ENCODE results near the gene TSEN54. TPM values are rescaled to one million over a fixed set of nuclear protein-coding genes. Genes with fewer than 3 reads are reported as not detected.

The TSEN54 gene
- polyA plus RNA-seq, 1 experiment, result 17.9 TPM

DNA sequence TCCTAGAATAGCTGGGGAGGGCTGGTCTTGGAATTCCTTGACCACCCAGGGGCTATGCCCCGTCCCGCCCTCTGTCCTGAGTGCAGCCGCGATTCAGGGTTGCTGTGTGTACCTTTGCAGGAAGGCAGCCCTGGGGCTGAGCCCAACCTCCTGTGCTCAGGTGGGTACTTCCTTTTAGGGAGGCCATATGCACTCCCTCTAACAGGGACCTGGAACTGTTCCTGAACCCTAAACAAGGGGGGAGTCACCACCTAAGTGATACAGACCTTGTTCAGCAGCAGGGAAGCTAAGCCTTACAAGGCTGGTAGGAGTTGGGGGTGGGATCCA lies 33.8 kb downstream of the TSEN54 start:
- TF ChIP-seq, protein P1, sequence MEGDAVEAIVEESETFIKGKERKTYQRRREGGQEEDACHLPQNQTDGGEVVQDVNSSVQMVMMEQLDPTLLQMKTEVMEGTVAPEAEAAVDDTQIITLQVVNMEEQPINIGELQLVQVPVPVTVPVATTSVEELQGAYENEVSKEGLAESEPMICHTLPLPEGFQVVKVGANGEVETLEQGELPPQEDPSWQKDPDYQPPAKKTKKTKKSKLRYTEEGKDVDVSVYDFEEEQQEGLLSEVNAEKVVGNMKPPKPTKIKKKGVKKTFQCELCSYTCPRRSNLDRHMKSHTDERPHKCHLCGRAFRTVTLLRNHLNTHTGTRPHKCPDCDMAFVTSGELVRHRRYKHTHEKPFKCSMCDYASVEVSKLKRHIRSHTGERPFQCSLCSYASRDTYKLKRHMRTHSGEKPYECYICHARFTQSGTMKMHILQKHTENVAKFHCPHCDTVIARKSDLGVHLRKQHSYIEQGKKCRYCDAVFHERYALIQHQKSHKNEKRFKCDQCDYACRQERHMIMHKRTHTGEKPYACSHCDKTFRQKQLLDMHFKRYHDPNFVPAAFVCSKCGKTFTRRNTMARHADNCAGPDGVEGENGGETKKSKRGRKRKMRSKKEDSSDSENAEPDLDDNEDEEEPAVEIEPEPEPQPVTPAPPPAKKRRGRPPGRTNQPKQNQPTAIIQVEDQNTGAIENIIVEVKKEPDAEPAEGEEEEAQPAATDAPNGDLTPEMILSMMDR (IDR thresholded peaks at IDR 0.05; ENCODE audit: insufficient read depth, low read depth, low read length), result no peak
- Histone ChIP-seq H3K27me3 (ENCODE audit: control insufficient read depth, insufficient read depth, low read length) (no peaks in the 10 kb centered on the region), H3K36me3 (ENCODE audit: control insufficient read depth, insufficient read depth, low read length) (no peaks in the 10 kb centered on the region), H3K4me3 (ENCODE audit: low read depth, low read length) (no peak overlapping the region)
- ChIA-PET POLR2A (no interaction called here), CTCF (no interaction called here)
- no peak for DNase-seq (ENCODE audit: low read depth)

DNA sequence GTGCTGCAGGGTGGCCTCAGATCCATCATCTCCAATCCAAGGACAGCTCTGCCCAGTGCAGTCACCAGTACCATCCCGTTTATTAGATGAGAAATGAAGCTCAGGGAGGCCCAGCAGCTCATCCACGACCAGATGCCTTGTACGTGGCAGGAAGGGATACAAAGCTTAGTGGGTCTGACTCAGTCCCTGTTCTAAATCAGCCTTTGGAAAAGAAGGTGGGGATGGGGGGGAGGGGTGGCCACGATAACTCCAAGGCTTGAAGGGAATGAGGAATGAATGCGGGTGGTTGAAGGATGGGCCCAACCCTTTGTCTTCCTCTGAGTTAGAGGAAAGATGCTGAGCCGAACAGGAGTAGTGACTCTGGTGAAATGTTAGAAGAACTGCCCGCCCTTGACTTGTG lies 34.9 kb downstream of the TSEN54 start:
- CTCF ChIA-PET, result interaction anchor here (1.5 to 2.2 kb wide), 2 partner anchors 8 to 35 kb away, joined by 3 to 9 read pairs; partner anchors contain the start of gene TSEN54
- TF ChIP-seq, protein P1 (IDR thresholded peaks at IDR 0.05; ENCODE audit: insufficient read depth, low read depth, low read length), result no peak
- no peak overlapping the region for H3K4me3 ChIP-seq (ENCODE audit: low read depth, low read length)
- no peaks in the 10 kb centered on the region for H3K27me3 ChIP-seq (ENCODE audit: control insufficient read depth, insufficient read depth, low read length)
- H3K36me3 ChIP-seq (ENCODE audit: control insufficient read depth, insufficient read depth, low read length), result no peaks in the 10 kb centered on the region
- POLR2A ChIA-PET, result no interaction called here
- no peak for DNase-seq (ENCODE audit: low read depth)

DNA sequence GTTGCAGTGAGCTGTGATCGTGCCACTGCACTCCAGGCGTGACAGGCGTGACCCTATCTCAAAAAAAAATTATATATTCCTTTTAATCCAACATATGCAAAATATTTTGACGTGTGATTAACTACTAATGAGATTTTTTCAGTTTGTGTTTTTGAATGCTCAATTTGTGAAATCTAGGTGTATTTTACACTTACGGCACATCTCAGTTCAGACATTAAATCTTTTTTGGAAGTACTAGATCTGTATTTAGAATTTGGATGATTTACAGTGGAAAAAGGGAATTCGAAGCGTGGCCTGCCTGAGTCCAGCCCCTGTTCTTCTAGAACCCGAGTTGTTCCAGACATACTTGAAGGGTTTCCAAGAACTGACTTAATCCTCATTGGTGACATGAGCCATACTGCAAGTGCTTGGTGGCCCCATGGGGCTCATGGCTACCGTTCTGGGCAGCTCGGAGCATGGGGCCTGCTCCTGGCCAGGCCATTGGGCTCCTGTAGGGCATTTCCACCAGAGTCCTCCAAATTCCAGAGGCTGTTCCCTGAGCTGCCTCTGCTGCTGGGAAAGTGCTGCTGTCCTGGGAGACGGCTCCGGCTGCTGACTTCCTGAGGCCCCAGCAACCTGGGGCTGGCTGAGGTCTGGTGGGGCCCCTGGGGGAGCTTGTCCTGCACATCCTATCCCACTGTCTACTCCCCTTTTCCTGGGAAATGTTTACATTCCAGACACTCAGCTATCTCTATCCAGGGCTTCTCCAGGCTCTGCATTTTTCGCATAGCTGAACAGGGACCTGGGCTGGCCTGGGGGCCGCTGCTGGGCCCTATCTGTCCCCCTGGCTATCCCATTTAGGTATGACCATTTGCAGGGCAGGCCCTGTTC lies 36.3 kb downstream of the TSEN54 start:
- DNase-seq (ENCODE audit: low read depth), result no peak
- Histone ChIP-seq H3K4me3 (ENCODE audit: low read depth, low read length) (no peak overlapping the region), H3K27me3 (ENCODE audit: control insufficient read depth, insufficient read depth, low read length) (no peaks in the 10 kb centered on the region), H3K36me3 (ENCODE audit: control insufficient read depth, insufficient read depth, low read length) (no peaks in the 10 kb centered on the region)
- ChIA-PET CTCF (interaction anchor here (0.6 to 2.2 kb wide), 5 partner anchors 10 to 477 kb away, joined by 3 to 9 read pairs (median 3); partner anchors contain the start of gene TSEN54), POLR2A (no interaction called here)
- TF ChIP-seq, protein P1 (IDR thresholded peaks at IDR 0.05; ENCODE audit: insufficient read depth, low read depth, low read length), result no peak

DNA sequence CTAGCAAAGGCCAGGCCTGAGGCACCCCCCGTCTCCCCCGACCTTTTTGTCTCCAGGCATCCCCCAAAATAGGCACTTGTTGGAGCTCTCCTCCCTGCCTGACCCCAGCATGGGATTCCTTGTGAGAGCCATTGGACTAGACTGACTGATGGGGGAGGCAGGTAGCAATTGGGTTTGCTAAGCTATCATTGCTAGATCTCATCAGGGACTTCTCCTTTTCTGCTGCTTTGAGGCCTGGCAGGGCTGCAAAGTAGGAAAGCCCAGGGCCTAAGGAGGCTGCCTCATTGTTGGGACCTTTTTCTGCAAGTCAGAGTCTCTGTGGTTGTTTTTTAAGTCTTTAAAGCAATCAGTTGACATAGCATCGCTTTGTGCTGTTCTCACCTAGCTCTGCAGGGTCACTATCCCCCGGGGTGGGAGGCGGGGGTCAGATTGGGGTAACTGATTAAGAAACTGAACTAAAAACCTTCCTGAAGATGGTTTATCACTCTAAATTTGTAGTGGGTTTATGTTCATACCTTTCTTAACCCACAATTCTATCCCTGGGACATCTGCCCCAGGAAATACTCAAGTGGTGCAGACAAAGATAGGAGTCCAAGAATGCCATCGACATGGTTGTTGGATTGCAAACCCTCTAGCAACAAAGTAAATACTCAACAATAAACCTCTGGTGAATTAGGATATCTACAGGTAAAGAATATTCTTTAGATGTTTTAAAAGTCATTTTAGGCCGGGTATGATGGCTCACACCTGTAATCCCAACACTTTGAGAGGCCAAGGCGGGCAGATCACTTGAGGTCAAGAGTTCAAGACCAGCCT lies 37.2 kb downstream of the TSEN54 start:
- TF ChIP-seq, protein P1 (IDR thresholded peaks at IDR 0.05; ENCODE audit: insufficient read depth, low read depth, low read length), result no peak
- DNase-seq (ENCODE audit: low read depth), result no peak
- ChIA-PET POLR2A (no interaction called here), CTCF (interaction anchor here (1.0 to 2.2 kb wide), 2 partner anchors 11 to 196 kb away, joined by 3 to 9 read pairs; no protein-coding TSS in a partner anchor)
- Histone ChIP-seq H3K36me3 (ENCODE audit: control insufficient read depth, insufficient read depth, low read length) (no peaks in the 10 kb centered on the region), H3K4me3 (ENCODE audit: low read depth, low read length) (no peak overlapping the region), H3K27me3 (ENCODE audit: control insufficient read depth, insufficient read depth, low read length) (no peaks in the 10 kb centered on the region)

DNA sequence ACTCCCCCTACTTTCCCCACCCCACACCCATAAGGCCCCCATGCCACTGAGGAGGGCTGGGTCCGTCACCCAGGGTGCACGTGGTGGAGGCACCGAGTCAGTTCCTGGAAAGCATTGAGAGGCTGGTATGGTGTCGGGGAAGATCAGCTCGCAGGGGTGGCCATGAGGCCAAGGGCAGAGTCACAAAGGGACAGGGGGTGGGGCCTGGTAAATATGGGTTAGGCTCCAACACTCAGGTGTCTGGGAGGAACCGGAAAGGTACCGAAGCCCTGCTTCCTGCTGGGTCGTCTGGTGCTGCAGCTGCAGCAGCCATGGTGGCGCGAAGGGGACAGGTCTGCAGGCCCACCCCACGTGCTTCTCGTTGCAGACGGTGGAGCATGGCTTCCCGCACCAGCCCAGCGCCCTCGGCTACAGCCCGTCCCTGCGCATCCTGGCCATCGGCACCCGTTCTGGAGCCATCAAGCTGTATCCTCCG lies 39.4 kb downstream of the TSEN54 start:
- H3K36me3 ChIP-seq (ENCODE audit: control insufficient read depth, insufficient read depth, low read length), result no peaks in the 10 kb centered on the region
- no peaks in the 10 kb centered on the region for H3K27me3 ChIP-seq (ENCODE audit: control insufficient read depth, insufficient read depth, low read length)
- CTCF ChIA-PET, result no interaction called here
- no peak for DNase-seq (ENCODE audit: low read depth)
- no peak overlapping the region for H3K4me3 ChIP-seq (ENCODE audit: low read depth, low read length)
- POLR2A ChIA-PET, result no interaction called here
- TF ChIP-seq, protein P1 (IDR thresholded peaks at IDR 0.05; ENCODE audit: insufficient read depth, low read depth, low read length), result no peak
